Neural cell (in vitro differentiated cells): ENCODE measurements around the gene PLCB1.

Experiments
- CTCF ChIP-seq: fragments of 450-650 bp; IDR thresholded peaks from 2 replicates; pipeline ENCODE4 v1.5.1; 2014; ENCODE audit warnings: antibody characterized with exemption, mild to moderate bottlenecking, moderate library complexity; ENCODE audit not compliant: poor library complexity, severe bottlenecking
- EP300 ChIP-seq: fragments of 450-650 bp; conservative IDR thresholded peaks from 2 replicates; pipeline ENCODE4 v1.6.1; 2014; ENCODE audit warnings: antibody characterized with exemption, mild to moderate bottlenecking, moderate library complexity; ENCODE audit not compliant: poor library complexity, severe bottlenecking
- TAF1 ChIP-seq: IDR thresholded peaks from 2 replicates; pipeline ENCODE4 v1.6.1; 2012; ENCODE audit warnings: low read depth

- TF ChIP-seq TAF1, result no peak
- no peak for TF ChIP-seq CTCF
- no peak for TF ChIP-seq EP300
Observed at GRCh38 chr20:8525017-8525343, 392.9 kb downstream of the PLCB1 start.
